CD4-positive, CD25-positive, alpha-beta regulatory T cell (primary cell): ENCODE measurements around the gene SCN10A. TPM values are rescaled to one million over a fixed set of nuclear protein-coding genes. Genes with fewer than 3 reads are reported as not detected.

Experiments used
- ATAC-seq, 2 donors: fragments of 150-1000 bp; cut with Tn5 transposase; one replicate each; pipeline ENCODE4 v1.10.0; 2021; ENCODE audit warnings: low read depth in 2 of 2, moderate number of reproducible peaks in 2 of 2, moderate library complexity in 1 of 2
- DNase-seq, 3 donors: peaks; one replicate each; pipeline versions ENCODE4 v3.0.0 to v3.0.0-alpha.2; 2012 to 2022; ENCODE audit warnings: mixed read lengths in 1 of 3
- H3K27ac ChIP-seq: one replicate; pipeline ENCODE4 v1.7.0; 2013; ENCODE audit warnings: mild to moderate bottlenecking, low read length; ENCODE audit not compliant: insufficient read depth, poor library complexity, severe bottlenecking
- H3K27me3 ChIP-seq: one replicate; pipeline ENCODE4 v1.7.0; 2013; ENCODE audit warnings: low read length; ENCODE audit not compliant: control insufficient read depth, insufficient read depth
- H3K36me3 ChIP-seq: one replicate; pipeline ENCODE4 v1.7.0; 2013; ENCODE audit warnings: mild to moderate bottlenecking, low read length, moderate library complexity; ENCODE audit not compliant: control insufficient read depth, insufficient read depth
- H3K4me1 ChIP-seq: 2 replicates; pipeline ENCODE4 v1.7.0; 2013; ENCODE audit warnings: mild to moderate bottlenecking, low read length; ENCODE audit not compliant: insufficient read depth, control insufficient read depth, poor library complexity, severe bottlenecking
- H3K4me3 ChIP-seq: one replicate; pipeline ENCODE4 v1.7.0; 2013; ENCODE audit warnings: low read depth, mild to moderate bottlenecking, low read length, moderate library complexity
- H3K9me3 ChIP-seq, 2 experiments: 1 replicate in 1 of 2; 2 replicates in 1 of 2; pipeline ENCODE4 v1.7.0; 2013; ENCODE audit warnings: low read length in 2 of 2, mild to moderate bottlenecking in 1 of 2, moderate library complexity in 1 of 2; ENCODE audit not compliant: control insufficient read depth in 2 of 2
- H3K27ac Mint-ChIP-seq, 3 donors: one replicate each; pipeline ENCODE4 v1.8.0; 2020 to 2022; ENCODE audit warnings: mild to moderate bottlenecking in 3 of 3, mixed read lengths in 3 of 3, moderate library complexity in 2 of 3
- H3K27me3 Mint-ChIP-seq: one replicate; pipeline ENCODE4 v1.8.0; 2022; ENCODE audit warnings: mild to moderate bottlenecking, mixed read lengths
- H3K36me3 Mint-ChIP-seq: one replicate; pipeline ENCODE4 v1.8.0; 2020; ENCODE audit warnings: mixed read lengths
- H3K4me1 Mint-ChIP-seq, 4 donors: one replicate each; pipeline ENCODE4 v1.8.0; 2020 to 2022; ENCODE audit warnings: mixed read lengths in 4 of 4, mild to moderate bottlenecking in 1 of 4
- H3K4me3 Mint-ChIP-seq, 4 donors: one replicate each; pipeline ENCODE4 v1.8.0; 2020 to 2022; ENCODE audit warnings: mild to moderate bottlenecking in 4 of 4, mixed read lengths in 4 of 4, moderate library complexity in 3 of 4
- H3K9me3 Mint-ChIP-seq, 7 donors: one replicate each; pipeline ENCODE4 v1.8.0; 2020 to 2022; ENCODE audit warnings: mixed read lengths in 7 of 7, mild to moderate bottlenecking in 3 of 7, moderate library complexity in 2 of 7
- polyA plus RNA-seq, 4 donors: library from polyadenylated mRNA; unstranded; fragments of 300-500 nt; fragmentation: Illumina TruSeq; gene quantifications; one replicate each; pipeline ENCODE4 v1.2.3, GENCODE V29; 2021
- total RNA-seq: library from RNA; stranded (reverse); gene quantifications from one replicate; pipeline ENCODE4 v1.2.3, GENCODE V29; 2022

The SCN10A gene
- total and polyA plus RNA-seq, 5 donors from 2014 or later: not detected

GRCh38 chr3:38726751-38727150 lies 89.3 kb downstream of the SCN10A start:
- no peak overlapping the region for H3K27ac ChIP-seq
- Mint-ChIP-seq H3K27me3 (peaks cover 12% of the 10 kb centered on the region), H3K4me1 (no peaks in the 10 kb centered on the region), H3K4me3 (no peak overlapping the region), H3K27ac (no peak overlapping the region), H3K9me3 (no peaks in the 10 kb centered on the region), H3K36me3 (no peaks in the 10 kb centered on the region)
- H3K9me3 ChIP-seq: no peaks in the 10 kb centered on the region
- no peak for ATAC-seq
- no peaks in the 10 kb centered on the region for H3K36me3 ChIP-seq
- no peaks in the 10 kb centered on the region for H3K27me3 ChIP-seq
- no peak overlapping the region for H3K4me3 ChIP-seq
- no peaks in the 10 kb centered on the region for H3K4me1 ChIP-seq
- DNase-seq: no peak

- Mint-ChIP-seq H3K36me3 (no peaks in the 10 kb centered on the region), H3K27me3 (peaks cover 9% of the 10 kb centered on the region), H3K4me1 (no peaks in the 10 kb centered on the region), H3K9me3 (no peaks in the 10 kb centered on the region), H3K27ac (no peak overlapping the region), H3K4me3 (no peak overlapping the region)
- Histone ChIP-seq H3K27ac (no peak overlapping the region), H3K27me3 (no peaks in the 10 kb centered on the region), H3K4me3 (no peak overlapping the region), H3K9me3 (no peaks in the 10 kb centered on the region), H3K36me3 (no peaks in the 10 kb centered on the region), H3K4me1 (no peaks in the 10 kb centered on the region)
- ATAC-seq: no peak
- no peak for DNase-seq
Observed at GRCh38 chr3:38725726-38726419, 90.1 kb downstream of the SCN10A start.

GRCh38 chr3:38724392-38724736 lies 91.7 kb downstream of the SCN10A start:
- ATAC-seq (no peak), DNase-seq (no peak)
- Mint-ChIP-seq H3K36me3 (no peaks in the 10 kb centered on the region), H3K27ac (no peak overlapping the region), H3K27me3 (peaks cover 9% of the 10 kb centered on the region), H3K9me3 (no peaks in the 10 kb centered on the region), H3K4me3 (no peak overlapping the region), H3K4me1 (no peaks in the 10 kb centered on the region)
- H3K36me3 ChIP-seq: no peaks in the 10 kb centered on the region
- no peaks in the 10 kb centered on the region for H3K4me1 ChIP-seq
- H3K27me3 ChIP-seq: no peaks in the 10 kb centered on the region
- H3K4me3 ChIP-seq: no peak overlapping the region
- H3K27ac ChIP-seq: no peak overlapping the region
- no peaks in the 10 kb centered on the region for H3K9me3 ChIP-seq

GRCh38 chr3:38723569-38724391 lies 92.2 kb downstream of the SCN10A start:
- no peak for DNase-seq
- no peaks in the 10 kb centered on the region for H3K27me3 ChIP-seq
- H3K9me3 ChIP-seq: no peaks in the 10 kb centered on the region
- no peaks in the 10 kb centered on the region for H3K36me3 Mint-ChIP-seq
- H3K4me1 Mint-ChIP-seq: no peaks in the 10 kb centered on the region
- no peak for ATAC-seq
- H3K27me3 Mint-ChIP-seq: peaks cover 9% of the 10 kb centered on the region
- no peaks in the 10 kb centered on the region for H3K4me1 ChIP-seq
- no peak overlapping the region for H3K4me3 ChIP-seq
- no peak overlapping the region for H3K27ac Mint-ChIP-seq
- H3K36me3 ChIP-seq: no peaks in the 10 kb centered on the region
- H3K9me3 Mint-ChIP-seq: no peaks in the 10 kb centered on the region
- H3K27ac ChIP-seq: no peak overlapping the region
- no peak overlapping the region for H3K4me3 Mint-ChIP-seq

GRCh38 chr3:38722781-38723568 lies 93.0 kb downstream of the SCN10A start:
- Histone ChIP-seq H3K36me3 (no peaks in the 10 kb centered on the region), H3K27me3 (no peaks in the 10 kb centered on the region), H3K27ac (no peak overlapping the region), H3K4me1 (no peaks in the 10 kb centered on the region), H3K9me3 (no peaks in the 10 kb centered on the region), H3K4me3 (no peak overlapping the region)
- DNase-seq (no peak), ATAC-seq (no peak)
- H3K9me3 Mint-ChIP-seq: no peaks in the 10 kb centered on the region
- H3K27me3 Mint-ChIP-seq: peaks cover 9% of the 10 kb centered on the region
- no peak overlapping the region for H3K4me3 Mint-ChIP-seq
- no peaks in the 10 kb centered on the region for H3K36me3 Mint-ChIP-seq
- no peaks in the 10 kb centered on the region for H3K4me1 Mint-ChIP-seq
- no peak overlapping the region for H3K27ac Mint-ChIP-seq

- H3K4me3 ChIP-seq: no peak overlapping the region
- no peaks in the 10 kb centered on the region for H3K4me1 ChIP-seq
- H3K27me3 ChIP-seq: no peaks in the 10 kb centered on the region
- Mint-ChIP-seq H3K36me3 (no peaks in the 10 kb centered on the region), H3K27me3 (peaks cover 9% of the 10 kb centered on the region), H3K9me3 (no peaks in the 10 kb centered on the region), H3K4me3 (no peak overlapping the region), H3K4me1 (no peaks in the 10 kb centered on the region), H3K27ac (no peak overlapping the region)
- H3K27ac ChIP-seq: no peak overlapping the region
- no peak for ATAC-seq
- no peaks in the 10 kb centered on the region for H3K9me3 ChIP-seq
- H3K36me3 ChIP-seq: no peaks in the 10 kb centered on the region
- DNase-seq: no peak
Observed at GRCh38 chr3:38721207-38721772, 94.7 kb downstream of the SCN10A start.

- H3K4me1 ChIP-seq: no peaks in the 10 kb centered on the region
- H3K9me3 ChIP-seq: no peaks in the 10 kb centered on the region
- Mint-ChIP-seq H3K27me3 (peaks cover 9% of the 10 kb centered on the region), H3K9me3 (no peaks in the 10 kb centered on the region), H3K4me3 (no peak overlapping the region), H3K27ac (no peak overlapping the region), H3K4me1 (no peaks in the 10 kb centered on the region), H3K36me3 (no peaks in the 10 kb centered on the region)
- H3K36me3 ChIP-seq: no peaks in the 10 kb centered on the region
- H3K4me3 ChIP-seq: no peak overlapping the region
- no peak overlapping the region for H3K27ac ChIP-seq
- DNase-seq (no peak), ATAC-seq (no peak)
- H3K27me3 ChIP-seq: no peaks in the 10 kb centered on the region
Observed at GRCh38 chr3:38720465-38720864, 95.6 kb downstream of the SCN10A start.
